HS-27A (cell line): ENCODE results near the gene BARHL1.
"Not testable (repeated sequence)": the region's sequence is repeated elsewhere in the genome, so short reads cannot be mapped to it uniquely, and the experiment has no call there.

Experiments
- DNase-seq: peaks from one replicate; pipeline ENCODE4 v3.0.0-alpha.2; 2012; ENCODE audit warnings: low read depth, missing footprints

BARHL1 gene

GRCh38 chr9:132556714-132557113 lies 25.7 kb upstream of the BARHL1 start:
- no peak for DNase-seq

- no peak for DNase-seq
Measured at GRCh38 chr9:132557159-132557558, 25.2 kb upstream of the BARHL1 start.

GRCh38 chr9:132559711-132560110 lies 22.7 kb upstream of the BARHL1 start:
- no peak for DNase-seq

GRCh38 chr9:132560616-132561202 lies 21.7 kb upstream of the BARHL1 start:
- DNase-seq, result no peak

- DNase-seq, result no peak
Measured at GRCh38 chr9:132562306-132562573, 20.2 kb upstream of the BARHL1 start.

GRCh38 chr9:132564526-132564925 lies 17.9 kb upstream of the BARHL1 start:
- DNase-seq, result no peak

GRCh38 chr9:132568787-132569186 lies 13.6 kb upstream of the BARHL1 start:
- not testable (repeated sequence) for DNase-seq

- no peak for DNase-seq
Measured at GRCh38 chr9:132571806-132572600, 10.4 kb upstream of the BARHL1 start.

- no peak for DNase-seq
Measured at GRCh38 chr9:132572921-132573320, 9.5 kb upstream of the BARHL1 start.

- peak; percentile 15 for DNase-seq
Measured at GRCh38 chr9:132575005-132575609, 7.3 kb upstream of the BARHL1 start.

- DNase-seq, result no peak
Measured at GRCh38 chr9:132575811-132576210, 6.6 kb upstream of the BARHL1 start.

- DNase-seq, result no peak
Measured at GRCh38 chr9:132577119-132577518, 5.3 kb upstream of the BARHL1 start.

- no peak for DNase-seq
Measured at GRCh38 chr9:132578367-132578932, 4.0 kb upstream of the BARHL1 start.

- no peak for DNase-seq
Measured at GRCh38 chr9:132579427-132579798, 3.0 kb upstream of the BARHL1 start.

GRCh38 chr9:132582786-132583583 lies 579 bp downstream of the BARHL1 start:
- DNase-seq, result no peak

GRCh38 chr9:132583584-132584304 lies 1.3 kb downstream of the BARHL1 start:
- DNase-seq, result no peak

GRCh38 chr9:132584601-132585560 lies 2.5 kb downstream of the BARHL1 start:
- DNase-seq, result no peak

GRCh38 chr9:132585954-132586829 lies 3.8 kb downstream of the BARHL1 start:
- DNase-seq, result no peak

- no peak for DNase-seq
Measured at GRCh38 chr9:132586830-132587591, 4.6 kb downstream of the BARHL1 start.
